HG03354 (cell line): Measurements from ENCODE around the gene SASH1.
"Not testable (repeated sequence)": the region's sequence is repeated elsewhere in the genome, so short reads cannot be mapped to it uniquely, and the experiment has no call there.

Source experiments
- ATAC-seq: cut with Tn5 transposase; IDR thresholded peaks from one replicate; pipeline ENCODE4 v1.9.1; 2021; ENCODE audit warnings: mild to moderate bottlenecking; ENCODE audit not compliant: unreplicated experiment, poor library complexity, severe bottlenecking

The SASH1 gene

DNA sequence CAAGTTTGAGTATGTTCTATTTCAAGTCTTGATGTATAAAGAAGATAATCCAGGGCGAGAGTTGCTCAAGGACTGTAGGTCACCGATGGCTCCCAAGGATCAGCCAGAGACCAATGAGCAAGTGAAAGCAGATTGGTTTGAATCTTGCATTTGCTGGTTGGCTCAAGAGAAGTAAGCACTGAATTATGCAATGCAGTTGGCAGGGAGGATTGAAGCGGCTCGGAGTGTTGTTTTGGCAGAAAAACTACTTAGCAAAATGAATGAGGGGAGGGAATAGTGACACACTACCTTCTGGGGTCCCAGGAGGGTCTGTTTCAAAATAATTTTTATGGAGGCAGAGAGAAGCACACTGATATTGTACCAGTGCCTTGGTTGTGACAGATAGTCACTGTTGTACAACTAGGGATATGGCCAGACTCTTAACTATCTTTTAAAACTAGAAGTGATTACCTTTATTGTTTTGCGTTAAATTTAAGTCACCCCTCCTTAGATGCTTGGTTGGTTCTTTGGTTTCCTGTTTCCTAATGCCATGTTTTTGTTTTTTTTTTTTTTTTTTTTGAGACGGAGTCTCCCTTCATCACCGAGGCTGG is 15.7 kb downstream of the SASH1 start:
- no peak for ATAC-seq

DNA sequence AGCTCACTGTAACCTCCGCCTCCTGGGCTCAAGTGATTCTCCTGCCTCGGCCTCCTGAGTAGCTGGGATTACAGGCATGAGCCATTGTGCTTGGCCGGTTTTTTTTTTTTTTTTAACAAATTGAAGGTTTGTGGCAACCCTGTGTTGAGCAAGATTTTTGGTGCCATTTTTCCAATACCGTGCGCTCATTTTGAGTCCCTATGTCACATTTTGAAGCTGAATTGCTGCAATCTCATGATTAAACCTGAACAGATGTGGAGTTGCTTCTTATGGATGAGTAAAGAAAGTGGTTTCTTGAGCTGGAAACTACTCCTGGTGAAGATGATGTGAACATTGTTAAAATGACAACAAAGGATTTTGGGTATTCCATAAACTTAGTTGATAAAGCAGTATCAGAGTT is 16.6 kb downstream of the SASH1 start:
- ATAC-seq, result no peak

DNA sequence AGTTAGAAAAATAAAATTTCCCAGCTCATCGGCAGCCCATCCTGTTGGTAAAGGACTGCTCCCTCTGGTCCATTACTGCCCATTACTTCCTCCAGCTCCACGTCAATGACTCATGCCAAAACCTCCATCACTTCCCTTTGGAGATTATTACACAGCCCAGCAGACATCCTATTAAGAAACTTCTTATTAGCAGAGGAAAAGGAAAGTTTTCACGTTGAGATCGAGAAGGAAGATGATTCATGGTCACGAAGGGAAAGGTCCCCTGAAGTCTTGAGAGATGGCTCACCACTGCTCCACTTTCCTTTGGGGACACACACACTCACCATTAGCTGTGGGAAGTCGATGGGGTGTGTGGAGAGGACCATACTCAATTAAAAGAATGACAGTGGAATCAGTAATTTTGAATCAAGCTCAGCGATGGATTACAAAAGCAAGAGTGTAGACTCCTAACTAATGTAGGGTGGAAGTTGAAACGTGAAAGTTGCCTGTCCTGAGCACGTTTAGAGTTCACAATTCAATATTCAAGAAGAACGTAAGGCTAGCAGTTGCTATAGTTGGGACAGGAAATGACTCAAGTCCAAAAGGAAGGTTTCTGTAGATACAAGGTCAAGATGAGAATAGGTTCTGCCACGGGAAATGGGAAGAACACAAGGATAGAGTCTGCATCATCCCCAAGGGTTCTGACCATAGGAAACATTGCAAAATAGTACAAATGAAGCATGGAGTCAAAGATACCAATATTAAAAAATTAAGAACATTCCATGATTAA is 21.6 kb downstream of the SASH1 start:
- ATAC-seq, result no peak

DNA sequence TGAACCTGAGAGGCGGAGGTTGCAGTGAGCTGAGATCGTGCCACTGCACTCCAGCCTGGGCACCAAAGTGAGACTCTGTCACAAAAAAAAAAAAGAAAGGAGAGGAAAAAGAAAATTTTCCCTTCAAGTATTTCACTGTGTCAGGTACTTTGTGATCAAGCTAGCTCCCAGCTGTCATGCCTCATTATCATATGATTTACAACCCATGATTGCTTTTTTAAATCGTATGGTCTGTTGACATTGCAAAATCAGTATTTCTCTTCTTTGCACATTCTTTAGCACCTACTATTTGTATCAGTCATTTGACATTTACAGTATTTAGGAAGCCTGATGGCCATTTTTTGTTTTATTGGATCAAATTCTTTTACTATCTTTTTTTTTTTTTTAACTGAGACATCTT is 22.4 kb downstream of the SASH1 start:
- no peak for ATAC-seq

DNA sequence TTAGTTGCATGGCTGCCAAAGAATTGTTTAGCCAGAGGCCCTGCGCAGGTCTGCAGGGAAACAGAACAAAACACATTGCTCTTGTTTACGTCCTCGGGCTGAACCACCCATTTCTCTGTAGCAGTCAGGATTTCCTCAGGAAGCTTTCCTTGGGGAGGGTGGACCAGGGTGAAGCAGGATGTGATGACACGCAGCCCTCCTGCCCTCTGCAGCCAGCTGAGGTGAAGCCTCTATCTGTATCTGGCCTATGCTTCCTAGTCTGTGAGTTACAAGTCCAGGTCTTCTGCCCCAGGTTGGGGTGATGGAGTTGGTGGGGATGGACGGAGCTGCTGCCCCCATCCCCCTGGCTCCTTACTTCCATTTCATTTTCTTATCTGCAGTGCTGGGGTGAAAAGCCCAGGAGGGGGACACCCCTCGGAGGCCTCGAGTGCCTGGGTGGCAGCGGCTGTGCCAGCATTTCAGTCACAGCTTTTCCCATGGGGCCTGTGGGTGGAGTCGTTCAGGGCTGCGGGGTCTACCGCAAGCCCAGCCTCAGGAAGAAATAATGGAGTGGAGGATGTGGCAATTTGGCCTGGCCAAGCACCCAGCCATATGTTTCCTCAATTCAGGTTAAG is 24.9 kb downstream of the SASH1 start:
- ATAC-seq, result no peak

DNA sequence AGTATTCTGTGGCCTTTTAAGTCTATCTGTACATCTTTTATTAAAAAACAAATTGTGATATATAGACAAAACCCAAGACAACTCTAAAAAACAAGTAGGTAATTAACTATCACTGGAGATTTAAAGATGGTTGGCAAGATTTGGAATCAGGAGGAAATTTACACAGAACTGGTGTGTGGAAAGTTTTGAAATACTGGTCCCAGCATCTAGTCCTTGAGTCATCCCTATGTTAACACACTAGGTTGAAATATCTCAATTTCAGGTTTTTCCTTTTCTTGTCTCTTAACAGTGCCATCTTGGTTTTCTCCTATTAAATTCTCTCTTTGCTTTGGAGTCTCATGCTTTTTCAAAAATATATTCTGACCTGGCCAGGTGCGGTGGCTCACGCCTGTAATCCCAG is 27.5 kb downstream of the SASH1 start:
- ATAC-seq, result no peak

DNA sequence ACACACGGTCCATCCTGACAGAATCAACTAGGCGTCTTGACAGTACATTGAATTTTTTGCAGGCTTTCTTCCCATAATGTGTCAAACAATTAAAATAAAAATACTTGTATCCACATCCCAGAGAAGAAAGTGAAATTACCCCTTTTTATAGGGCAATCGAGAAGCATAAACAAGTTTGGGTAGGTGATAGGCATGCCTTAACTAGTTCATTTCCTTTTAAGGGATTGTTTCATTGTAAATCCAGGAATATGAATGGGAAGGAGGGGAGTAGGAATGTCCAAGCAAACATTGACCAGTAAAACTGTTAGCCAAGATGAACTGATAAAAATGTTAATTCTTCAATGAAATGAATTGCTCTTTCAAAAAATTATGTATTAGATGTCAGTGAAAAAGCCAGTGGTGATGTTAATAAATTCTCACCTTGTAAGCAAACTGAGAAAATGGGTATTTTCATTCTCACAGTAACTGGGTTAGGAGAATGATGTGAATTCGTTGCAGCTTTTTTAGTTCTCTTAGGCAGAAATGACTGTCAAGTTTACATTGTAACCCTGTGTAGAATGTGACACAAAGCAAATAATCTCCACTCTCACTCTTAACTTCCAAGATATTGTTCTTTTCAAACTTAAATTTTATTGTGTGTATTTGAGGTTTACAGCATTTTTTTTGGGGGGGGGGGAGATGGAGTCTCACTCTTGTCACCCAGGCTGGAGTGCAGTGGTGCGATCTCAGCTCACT is 31.6 kb downstream of the SASH1 start:
- ATAC-seq, result no peak

DNA sequence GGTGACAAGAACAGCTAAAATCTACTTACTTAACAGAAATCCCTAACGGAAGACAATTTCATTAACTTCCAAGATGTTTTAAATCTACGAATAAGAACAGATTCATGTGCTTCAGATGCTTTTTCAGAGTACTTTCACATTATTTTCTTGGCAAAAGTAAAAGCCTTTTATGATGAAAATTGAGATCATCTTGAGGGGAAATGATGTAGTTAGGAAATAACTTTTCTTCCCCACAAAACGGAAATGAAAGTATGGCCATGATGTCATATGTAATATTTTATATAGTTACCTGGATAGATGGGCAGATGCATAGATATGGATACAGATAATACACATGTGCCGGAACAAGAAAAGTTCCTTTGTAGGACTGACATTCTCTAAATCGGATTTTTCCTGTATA is 32.8 kb downstream of the SASH1 start:
- no peak for ATAC-seq

DNA sequence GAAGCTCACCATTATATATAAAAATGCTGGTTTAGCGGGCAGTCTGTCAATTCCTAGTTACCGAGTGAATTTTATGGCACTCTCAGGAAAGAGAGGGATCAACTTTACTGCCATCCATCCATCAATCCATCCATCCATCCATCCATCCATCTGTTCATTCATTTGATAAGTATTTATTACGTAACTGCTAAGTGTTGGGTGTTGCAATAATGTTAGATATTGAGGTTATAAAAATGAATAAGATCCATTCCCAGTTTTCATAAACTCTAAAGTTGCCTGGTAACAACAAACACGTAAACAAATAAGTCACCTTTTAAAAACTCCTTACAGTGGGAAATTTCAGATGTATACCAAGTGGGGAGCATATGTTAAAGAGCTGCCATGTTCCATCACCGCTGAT is 36.8 kb downstream of the SASH1 start:
- no peak for ATAC-seq

DNA sequence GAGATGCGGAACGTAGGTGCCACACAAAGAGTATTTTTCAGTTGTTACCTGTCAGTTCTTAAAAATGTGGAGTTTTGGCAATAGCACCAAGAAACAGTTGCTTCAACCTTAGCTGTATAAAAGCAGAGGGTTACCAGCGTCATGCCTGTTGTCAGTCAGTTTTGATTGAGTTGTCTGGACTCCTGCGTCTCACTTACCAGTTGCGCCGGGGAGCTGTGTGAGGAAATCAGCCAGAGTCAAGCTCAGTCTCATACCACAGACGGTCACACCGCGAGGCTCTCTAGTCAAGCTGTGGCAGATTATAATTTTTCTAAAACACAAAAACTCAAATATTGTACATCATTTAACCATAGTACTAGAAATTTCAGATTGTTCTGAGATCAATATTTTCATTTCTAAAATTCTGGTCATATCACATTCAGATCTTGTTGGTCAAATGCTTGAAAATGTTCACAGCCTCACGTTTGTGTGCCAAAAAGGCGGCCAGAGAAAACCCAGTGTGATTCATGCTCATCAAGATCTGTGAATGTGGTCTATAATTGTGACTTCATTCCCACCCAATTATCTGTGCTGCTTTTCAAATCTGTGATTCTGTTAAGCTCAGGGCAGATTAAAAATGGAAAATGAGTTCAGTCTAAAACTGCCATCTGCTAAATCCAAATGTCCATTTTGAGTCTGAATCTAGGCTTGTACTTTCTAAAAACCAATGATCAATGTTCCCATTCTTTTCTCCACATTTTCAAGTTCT is 37.5 kb downstream of the SASH1 start:
- ATAC-seq, result no peak

DNA sequence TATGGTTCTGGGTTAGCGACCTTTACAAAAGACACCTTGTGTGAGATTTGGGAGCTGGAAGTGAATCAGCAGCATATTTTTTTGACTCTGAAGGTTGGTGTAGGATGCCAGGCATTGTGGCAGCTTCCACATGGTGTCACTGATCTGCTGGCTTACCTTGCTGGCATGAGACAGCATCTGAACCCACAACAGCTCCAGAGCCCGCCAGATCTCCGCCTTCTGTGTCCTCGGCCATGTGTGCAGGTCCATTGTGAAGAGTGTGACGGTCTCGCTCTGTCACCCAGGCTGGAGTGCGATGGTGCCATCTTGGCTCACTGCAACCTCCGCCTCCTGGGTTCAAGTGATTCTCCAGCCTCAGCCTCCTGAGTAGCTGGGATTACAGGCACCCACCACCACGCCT is 39.4 kb downstream of the SASH1 start:
- not testable (repeated sequence) for ATAC-seq

DNA sequence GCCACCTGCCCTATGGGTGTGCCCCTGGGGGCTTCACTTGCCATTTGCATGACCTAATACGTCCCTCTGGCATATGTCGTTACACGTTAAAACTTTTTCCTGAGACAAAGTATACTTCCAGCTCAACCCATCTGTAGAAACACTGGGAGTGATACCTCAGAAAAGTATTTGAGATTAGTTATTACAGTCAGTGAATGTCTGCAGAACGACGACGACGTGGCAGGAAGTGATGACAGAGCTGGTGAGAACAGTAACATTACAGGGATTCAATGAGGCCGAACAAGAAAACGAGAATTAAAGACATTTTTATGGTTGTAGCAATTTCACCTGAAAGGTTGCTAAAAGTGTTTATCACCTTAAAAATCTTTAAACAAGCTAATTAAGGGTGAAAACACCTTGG is 40.2 kb downstream of the SASH1 start:
- ATAC-seq, result no peak

DNA sequence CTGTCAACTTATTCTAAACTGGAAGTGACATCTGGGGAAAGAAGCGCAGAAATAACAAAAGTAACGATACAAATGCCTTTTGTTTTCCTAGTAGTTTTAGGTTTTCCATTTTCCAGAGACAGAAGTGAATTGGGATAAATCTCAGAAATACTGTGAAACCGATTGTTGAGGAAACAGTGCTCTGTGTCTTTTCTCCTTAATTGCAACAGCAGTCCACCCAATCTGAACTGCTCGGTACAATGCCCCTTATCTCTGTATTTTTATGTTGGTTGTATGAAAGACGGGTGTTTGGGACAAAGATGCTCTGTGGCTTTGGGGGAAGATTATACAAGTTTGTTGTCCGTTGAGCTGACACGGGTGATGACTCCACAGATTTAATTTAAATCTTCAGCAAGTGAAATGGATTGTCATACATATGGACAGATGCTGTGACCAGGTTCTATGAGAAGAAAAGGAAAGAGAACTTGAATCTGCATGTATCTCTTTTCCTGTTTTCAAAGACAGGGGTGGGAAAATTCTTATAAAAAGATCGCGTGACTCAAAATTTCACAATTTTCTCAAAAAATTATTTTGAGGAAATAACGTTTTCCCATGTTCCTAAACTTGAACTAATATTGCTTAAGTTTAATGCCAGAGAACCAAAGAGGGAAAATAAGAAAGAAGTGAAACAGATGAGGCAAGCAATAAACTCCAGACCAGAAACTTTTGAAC is 41.2 kb downstream of the SASH1 start:
- ATAC-seq, result no peak

DNA sequence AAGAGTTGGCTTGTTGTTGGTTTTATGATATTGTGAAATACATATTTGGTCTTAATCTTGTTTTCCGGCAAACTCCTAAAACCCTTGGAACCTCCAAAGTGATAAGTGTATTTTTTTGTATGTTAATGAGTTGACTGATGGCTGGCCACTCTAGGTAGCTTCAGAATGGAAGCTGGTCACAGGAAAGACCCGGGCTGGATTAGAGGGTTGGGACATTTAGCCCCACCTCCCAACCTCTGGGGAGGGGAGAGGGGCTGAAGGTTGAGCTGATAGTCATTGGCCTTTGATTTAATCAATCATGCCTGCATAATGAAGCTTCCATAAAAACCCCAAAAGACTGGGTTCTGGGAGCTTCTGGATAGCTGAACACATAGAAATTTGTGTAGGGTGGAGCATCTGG is 42.7 kb downstream of the SASH1 start:
- no peak for ATAC-seq

DNA sequence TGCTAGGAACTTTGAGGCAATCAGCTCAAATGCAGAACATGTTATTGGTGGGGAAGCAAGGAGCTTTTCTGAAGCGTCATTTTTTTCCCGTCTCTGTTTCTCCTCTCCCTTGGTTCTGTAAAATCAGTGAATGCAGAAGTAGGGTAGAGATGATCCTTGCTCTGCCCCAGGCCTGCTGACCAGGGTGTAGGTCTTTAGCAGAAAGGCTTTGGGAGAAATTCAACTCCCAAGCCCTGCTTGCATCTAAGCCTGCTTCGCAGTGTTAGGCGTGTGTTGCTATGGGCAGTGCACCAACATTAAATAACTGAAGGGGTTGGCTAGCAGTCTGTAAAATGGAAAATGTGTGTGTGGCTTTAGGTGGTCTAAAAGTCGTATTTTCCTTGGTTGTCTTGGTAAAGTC is 45.9 kb downstream of the SASH1 start:
- no peak for ATAC-seq

DNA sequence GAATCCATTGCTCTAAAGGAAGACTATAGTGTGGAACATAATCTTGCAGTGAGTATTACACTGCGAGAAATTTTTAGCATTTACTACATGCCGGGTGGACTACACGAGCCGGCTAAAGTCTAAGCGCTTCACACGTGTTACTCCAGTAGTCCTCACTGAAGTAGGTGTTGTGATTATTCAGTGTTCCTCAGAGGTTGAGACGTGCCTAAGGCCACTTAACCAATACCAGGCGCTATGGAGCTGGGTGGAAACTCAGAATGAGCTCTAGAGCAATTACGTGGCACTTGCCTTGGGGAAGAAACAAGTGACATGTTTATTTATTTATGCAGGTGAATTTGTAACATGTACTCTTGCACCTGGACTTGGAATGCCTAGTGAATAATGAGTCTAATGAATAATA is 46.4 kb downstream of the SASH1 start:
- ATAC-seq, result no peak

DNA sequence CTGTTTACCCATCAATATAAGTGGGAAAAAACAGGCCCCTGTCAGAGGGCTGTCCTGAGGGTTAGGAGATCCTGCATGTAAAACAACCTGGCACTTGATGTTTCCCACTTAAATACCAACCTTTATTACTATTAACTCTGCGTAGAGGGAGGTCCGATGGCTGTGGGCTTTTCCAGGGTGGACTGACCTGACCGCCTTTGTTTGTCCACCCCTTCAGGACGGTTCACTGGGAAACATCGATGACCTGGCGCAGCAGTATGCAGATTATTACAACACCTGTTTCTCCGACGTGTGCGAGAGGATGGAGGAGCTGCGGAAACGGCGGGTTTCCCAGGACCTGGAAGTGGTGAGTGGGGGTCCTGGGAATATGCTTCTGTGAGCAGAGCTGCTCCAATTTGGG is 47.3 kb downstream of the SASH1 start:
- ATAC-seq, result no peak

DNA sequence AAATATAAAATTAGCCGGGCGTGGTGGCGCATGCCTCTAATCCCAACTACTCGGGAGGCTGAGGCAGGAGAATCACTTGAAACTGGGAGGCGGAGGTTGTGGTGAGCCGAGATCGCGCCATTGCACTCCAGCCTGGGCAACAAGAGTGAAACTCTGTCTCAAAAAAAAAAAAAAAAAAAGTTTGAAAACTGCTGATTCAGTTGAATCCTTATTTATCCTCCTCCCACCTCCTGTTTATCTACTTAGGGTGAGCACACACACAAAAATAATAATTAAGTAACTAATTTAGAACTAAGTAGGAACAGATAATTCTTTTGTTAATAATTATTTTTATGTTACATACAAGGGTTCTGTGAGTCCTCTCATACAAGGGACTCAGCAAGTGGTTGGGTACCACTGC is 49.5 kb downstream of the SASH1 start:
- ATAC-seq, result not testable (repeated sequence)

DNA sequence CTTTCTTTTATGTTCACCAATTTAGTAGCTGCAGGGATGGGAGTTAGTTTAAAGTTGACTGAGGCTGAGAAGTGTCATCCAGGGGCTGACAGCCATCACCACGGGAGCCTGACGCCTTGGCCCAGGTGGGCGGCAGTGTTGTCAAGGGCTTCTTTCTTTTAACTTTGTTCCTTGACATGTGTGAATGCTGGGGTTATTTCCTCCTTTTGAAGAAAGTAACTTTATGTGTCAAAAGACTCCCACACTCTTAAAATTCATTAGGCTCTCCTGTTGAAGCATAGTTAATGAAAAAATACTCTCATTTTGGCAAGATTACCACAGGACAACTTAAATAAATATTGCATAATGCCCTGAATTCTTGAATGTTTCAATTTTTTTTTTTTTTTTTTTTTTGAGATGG is 50.0 kb downstream of the SASH1 start:
- ATAC-seq, result no peak
